UCSD-AML1 (cell line): Measurements from ENCODE around the gene MTMR2.

ENCODE experiments used
- DNase-seq: peaks from one replicate; lab custom pipeline; 2025; ENCODE audit not compliant: unreplicated experiment; lab: John Stamatoyannopoulos, UW

The MTMR2 gene

DNA sequence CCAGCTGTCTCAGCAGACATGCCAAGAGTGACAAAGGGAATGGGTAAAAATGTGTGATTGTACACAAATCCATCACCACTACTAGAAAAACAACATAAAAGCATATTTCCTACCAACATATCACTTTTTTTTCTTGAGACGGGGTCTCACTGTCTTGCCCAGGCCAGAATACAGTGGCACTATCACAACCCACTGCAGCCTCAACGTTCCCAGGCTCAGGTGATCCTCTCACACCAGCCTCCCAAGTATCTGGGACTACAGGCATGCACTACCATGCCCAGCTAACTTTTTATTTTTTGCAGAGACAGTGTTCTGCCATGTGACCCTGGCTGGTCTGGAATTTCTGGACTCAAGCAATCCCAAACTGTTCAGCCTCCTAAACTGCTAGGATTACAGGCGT lies 5.2 kb downstream of the MTMR2 start:
- DNase-seq, result no peak

DNA sequence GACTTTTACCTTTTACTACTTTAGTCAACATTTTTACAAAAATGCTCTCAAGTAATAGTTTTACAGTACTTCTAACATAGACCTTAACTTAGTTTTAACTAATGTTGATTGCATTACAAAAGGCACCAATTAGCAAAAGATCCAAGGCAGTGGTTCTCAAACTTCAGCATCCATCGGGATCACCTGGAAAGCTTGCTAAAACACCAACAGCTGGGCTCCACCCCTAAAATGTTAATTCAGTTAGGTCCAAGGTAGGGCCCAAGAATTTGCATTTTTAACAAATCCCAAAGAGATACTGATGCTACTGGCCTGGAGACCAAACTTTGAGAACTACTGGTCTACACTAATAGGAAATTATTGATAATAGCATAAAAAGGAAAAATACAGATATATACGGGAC lies 5.9 kb downstream of the MTMR2 start:
- no peak for DNase-seq

DNA sequence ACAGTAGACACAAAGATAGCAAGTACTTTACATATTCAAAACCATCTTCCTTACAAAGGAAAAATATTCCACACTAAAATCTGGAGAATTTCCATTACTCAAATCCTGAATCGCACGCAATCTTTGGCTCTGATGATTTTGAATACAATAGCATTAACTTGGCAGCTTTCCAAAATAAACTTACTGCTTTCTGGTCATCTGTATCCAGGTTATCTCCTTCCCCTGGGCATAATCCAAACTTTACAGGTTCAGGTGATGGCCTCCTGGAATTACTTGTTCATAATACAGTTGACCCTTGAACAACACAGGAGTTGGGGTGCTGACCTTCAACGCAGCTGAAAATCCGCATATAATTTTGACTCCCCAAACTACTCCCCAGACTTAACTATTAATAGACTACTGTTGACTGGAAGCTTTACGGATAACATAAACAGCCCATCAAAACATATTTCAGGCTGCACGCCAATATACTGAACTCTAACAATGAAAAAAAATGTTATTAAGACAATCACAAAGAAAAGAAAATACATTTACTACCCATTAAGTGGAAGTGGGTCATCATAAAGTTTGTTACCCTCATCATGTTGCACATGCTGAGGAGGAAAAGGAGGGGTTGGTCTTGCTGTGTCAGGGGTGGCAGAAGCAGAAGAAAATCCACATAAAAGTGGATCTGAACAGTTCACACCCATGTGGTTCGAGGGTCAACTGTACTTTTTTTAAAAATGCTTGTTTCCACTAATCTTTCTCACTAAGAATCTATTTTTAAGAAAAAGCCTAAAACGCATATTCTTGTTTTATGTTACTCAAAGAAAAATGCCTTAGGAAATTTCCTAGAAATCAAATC lies 6.5 kb downstream of the MTMR2 start:
- DNase-seq, result no peak

DNA sequence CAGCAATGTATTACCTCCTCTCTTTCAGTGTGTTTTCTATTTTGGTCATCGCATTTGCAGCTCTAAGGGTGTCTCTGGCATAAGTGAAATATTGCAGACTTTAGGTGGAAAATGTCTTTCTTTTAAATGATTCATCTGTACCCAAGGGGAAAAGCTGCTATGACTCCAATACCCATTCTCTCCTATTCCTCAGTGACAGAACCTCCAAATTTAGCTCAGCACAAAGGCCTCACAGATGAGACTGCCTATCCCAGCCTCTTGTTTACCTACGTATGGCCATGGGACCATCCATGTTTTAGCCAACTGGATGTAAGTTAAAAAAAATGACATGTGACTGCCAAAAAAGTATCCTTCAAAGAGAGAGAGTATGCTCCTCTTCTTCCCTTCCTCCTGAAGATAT lies 7.9 kb downstream of the MTMR2 start:
- no peak for DNase-seq

DNA sequence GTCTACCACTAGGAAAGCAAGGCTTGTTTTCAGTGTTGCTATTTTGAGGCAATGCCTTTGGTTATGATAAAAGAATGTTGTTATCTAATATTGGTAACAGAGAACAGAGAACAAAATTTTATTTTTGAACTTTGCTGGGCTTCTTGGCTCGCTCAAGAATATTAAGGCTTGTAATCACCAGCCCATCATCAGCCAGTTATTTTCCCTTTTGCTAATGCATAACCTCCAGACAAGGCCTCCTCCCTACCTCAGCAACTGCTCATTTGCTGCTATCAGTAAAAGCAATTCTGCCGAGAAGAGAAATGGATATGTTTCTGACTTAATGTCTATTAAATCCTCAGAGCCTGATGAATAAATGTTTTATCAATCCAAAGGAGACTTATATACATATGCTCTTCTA lies 8.9 kb downstream of the MTMR2 start:
- DNase-seq, result no peak

DNA sequence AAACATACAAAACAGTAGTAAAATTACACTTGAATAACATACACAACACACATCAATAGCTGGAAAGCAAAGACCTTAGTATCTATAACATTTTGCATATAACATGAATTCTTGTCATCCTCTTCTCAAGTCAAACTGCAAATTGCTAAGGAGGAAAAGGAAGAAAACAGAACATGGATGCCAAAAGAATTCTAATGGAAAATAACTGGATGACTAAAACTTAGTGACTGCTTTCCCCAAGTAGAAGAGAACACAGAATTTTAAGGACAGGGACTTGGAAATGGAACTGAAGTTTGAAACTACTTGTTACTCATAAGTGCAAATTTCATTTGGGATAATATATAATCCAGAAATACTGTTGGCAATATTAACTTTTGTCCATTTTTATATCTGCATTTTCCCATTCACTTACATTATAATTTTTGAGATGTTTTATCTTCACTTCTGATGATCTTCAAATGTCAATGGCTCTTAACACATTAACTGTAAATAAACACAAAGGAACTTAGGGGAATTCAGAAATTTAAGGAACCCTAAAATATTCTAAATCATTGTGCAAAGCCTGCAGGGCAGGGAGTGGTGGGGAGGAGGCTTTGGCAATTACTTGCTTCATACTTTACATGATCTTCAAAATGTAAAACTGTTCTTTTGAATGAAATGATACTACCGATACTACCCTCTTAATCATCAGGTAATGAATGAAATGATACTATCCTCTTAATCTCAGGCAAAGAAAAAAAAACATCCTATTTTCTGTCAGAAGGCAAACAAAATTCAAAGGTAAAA lies 9.9 kb downstream of the MTMR2 start:
- no peak for DNase-seq

DNA sequence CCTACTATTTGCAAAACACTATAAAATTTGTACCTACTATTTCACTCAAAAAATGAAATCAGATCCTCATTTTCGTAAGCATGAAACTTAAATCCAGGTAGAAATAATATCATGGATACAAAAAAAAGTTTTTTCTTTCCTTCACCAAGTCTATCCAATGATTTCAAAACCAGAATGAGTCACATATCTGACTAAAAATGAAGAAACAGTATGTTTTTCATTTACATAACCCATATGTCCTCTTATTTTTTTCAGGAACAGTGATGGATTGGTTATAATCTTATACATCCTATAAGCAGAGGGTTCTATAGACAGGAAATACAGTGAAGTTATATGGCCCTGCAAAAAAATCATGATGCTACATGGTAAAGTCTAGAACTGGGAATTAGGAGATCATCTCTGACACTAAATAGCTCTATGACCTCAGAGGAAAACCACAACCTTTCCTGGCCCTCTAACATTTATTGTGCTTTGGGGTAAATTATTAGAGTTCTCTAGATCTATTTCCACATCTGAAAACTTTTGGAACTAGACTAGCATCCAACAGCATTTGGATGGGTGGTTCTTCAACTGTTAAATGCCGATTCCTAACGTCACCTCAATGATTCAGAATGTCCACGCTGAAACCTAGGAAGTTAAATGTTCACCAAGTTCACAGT lies 10.9 kb downstream of the MTMR2 start:
- no peak for DNase-seq

DNA sequence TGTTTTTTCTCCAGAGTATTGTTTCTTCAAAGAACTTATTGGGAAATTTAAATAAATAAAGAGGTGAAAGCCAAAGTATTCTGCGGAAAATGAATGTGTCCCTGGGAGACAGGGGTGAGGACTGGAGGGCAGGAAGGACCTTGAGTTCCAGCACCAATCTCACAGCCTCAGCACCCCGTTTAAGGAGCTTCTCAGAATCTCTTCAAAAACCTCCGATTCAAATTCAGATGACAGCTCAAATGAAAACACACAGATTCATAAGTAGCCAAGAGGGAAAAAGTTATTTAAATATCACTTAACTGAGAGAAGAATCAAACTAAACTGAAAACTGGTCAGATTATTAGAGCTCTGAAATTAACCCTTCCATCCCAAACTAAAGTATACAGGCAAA lies 12.5 kb downstream of the MTMR2 start:
- DNase-seq, result no peak

DNA sequence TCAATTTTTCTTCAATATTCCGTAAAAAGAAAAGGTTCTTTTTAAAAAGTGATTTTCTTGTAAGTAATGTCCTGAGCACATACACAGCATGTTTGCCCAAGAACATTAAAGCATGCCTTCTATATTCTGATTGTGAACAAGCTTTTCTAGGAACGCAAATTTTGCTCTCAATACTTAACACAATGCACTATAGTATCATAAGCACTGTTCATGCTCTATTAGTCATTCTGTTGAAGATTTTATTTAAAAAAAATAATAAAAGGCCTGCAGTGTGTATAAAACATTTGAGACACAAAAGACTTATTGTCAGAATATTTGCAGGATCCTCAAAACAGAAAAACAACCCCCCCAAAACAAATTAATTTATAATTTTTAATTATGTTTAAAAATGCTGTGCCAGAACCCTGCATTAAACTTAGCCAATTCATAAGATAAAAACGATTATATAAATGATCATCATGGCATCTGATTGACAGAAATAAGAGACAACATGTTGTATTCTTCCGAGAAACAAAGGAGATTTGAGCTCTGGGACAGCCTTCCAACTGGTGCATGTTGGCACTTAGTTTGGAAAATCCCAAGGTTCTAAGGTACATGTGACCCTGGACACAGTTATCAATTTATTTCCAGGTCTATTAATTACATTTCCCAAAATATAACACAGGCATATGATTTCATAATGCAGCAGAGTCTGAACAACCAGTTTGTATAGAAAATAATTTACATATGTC lies 13.1 kb downstream of the MTMR2 start:
- DNase-seq, result no peak

DNA sequence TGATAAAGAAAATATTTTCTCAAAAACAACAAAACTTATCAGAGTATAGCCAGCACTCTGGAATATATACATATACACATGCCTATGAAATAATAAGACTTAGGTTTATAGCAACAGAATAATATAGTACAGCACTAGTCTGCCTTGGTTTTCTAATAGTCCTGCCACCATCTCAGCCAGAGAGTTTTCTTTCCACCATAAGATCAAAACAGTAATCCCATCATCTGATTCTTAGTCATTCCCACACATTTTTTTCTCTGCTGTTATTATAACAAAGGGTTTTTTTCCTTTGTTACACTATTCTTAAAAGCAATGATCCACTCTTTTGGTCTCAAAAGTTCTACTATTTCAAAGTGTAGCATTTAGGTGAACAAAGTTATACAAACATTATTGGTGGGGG lies 15.1 kb downstream of the MTMR2 start:
- DNase-seq, result no peak

DNA sequence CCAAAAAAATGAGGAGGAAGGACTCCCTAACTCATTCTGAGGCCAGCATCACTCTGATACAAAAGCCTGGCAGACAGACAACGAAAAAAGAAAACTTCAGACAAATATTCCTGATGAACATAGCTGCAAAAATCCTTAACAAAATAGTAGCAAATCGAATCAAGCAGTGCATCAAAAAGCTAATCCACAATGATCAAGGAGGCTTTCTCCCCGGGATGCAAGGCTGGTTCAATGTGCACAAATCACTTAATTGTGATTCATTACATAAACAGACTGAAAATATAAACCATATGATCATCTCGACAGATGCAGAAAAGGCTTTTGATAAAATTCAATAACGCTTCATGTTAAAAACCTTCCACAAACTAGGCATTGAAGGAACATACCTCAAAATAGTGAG lies 16.4 kb downstream of the MTMR2 start:
- no peak for DNase-seq

DNA sequence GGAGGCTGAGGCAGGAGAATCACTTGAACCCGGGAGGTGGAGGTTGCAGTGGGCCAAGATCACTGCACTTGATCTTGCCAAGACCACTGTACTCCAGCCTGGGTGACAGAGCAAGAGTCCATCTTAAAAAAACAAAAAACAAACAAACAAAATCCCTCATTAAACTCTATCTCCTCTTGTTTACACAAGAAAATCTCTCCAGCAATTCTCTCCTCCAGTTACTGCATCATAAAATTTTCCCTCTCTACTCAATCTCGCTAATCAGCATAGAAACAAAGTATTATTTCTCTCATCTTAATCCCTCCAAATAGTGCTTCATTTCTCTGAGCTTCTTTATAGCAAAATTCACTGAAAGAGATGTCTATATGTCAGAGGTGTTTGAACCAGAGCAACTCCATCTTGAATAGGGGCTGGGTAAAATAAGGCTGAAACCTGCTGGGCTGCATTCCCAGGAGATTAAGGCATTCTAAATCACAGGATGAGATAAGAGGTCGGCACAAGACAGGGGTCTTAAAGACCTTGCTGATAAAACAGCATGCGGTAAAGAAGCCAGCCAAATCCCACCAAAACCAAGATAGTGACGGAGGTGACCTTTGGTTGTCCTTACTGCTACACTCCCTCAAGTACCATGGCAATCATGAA lies 19.8 kb downstream of the MTMR2 start:
- DNase-seq, result no peak

DNA sequence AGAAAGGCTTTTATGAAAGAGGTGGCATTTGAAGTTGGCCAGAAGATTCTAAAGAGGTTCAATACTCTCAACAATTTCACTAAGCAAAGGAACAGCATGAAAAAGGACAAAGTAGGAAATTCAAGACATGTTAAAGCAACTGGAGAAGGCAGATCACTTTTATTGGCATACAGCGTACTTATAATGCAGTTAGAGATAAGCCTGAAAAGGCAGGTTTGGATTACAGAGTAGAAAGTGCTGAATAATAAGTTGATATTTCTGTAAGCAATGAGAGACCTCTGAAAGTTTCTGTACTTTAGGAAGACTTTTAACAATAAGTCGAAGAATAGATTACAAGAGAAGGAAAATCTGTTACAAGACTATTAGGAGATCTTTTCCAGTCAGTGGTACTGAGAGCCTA lies 25.1 kb downstream of the MTMR2 start:
- no peak for DNase-seq

DNA sequence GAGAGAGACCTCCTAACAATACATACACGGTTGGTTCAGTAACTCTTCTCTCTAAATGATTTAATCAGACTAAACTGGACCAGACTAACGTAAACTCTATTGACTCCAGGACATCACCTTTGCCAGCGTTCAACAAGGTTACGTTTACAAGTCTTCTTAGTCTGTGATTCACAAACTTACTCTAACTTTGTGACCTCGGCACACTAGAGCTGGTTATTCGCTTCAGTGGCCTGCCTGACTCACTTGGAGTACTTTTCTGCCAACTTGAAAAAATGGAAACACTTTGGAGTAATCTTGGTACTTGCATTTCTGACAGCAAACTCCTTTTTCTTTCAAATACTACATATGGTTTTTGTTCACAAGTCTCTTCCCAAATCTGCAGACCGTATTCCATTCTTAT lies 26.2 kb downstream of the MTMR2 start:
- no peak for DNase-seq

DNA sequence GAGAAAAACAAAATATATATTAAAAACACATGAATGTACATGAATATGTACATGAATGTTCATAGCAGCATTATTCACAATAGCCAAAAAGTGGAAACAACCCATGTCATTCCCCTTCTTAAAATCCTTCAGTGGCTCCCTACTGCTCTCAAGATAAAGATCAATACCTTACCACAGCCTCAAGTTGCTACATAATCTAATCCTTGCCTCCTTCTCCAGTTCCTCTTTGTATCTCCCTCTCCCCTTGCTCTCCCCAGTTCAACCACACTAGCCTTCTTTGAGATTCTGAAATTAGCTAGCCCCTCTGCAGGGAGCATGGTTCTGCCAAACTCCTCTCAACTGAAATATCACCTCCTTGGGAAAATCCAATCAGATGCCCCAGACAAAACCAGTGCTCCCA lies 28.1 kb downstream of the MTMR2 start:
- no peak for DNase-seq

DNA sequence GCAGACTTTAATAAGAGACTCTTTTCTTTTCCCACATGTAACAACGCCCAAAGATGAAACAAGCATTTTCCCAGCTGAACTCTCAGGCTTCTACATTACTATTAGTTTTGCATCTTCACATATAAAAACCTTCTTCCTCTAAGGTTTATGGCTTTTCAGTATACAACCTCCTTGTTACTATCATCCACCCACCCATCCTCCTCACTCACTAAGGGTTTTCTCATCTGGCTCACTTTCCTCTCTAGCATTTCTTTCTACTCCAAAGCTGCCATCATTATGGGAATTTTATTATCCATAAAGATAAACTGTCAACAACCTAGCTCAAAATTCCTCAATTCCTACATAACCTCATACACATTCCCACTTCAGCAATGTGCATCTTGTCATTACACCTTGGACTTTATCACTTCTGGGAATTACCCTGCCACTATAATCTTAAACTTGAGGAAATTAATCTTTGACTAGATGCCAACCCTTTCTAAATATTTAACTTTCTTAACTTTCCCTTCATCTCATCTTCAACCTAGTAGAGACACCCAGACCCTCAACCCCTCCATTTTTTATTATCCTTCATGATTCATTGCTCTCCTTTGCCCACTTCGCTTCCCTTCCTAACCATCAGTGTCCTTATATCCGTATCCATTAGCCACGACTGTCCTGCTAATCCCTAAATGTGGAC lies 30.9 kb downstream of the MTMR2 start:
- no peak for DNase-seq

DNA sequence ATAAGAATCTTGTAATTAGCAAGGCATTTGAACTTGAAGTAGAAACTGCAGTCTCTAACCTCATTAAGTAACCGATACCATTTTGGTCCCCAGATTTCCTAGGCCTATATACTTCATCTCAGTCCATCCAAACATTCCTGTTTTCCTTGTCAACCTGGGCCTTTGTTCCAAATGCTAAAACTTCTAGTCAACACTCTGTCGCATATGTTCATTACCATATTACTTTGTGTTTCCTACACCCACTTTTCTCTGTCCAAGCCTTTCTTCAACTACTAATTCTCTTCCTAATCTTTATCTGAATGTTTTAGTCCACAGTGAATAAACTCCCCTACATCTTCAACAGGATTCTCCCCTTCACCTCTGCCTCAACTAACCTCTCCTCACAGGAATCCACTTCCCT lies 31.4 kb downstream of the MTMR2 start:
- no peak for DNase-seq

DNA sequence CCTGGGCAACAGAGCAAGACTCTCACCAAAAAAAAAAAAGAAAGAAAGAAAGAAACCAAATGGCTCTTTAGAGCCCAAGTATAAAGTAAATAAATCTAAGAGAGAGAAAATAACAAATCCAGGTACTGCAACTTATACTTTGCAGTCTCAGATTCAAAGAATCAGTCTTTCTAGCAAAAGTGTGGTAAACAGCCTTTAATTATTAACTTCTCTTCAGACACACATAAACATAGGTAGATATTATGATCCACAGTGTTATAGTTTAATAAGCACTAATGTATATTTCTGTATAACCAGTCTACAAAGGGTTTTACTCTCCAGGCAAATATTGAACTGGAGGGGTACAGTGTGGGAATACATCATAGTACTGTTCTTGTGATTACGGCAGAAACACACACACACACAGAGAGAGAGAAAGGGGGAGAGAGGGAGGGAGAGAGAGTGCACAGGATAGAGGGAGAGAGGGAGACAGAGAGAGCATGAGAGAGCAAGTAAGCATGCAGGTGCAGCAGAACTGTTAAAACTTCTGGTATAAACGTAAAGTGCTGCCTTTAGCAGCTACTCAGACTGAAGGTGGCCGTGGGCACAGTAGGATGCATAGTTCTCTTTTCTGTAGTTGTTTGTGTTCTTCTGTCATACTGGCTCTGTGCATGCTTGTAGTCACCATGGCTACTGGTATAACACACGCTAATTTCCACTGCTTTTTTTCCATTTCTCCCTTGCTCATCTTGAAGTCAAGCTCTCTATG lies 32.3 kb downstream of the MTMR2 start:
- no peak for DNase-seq

DNA sequence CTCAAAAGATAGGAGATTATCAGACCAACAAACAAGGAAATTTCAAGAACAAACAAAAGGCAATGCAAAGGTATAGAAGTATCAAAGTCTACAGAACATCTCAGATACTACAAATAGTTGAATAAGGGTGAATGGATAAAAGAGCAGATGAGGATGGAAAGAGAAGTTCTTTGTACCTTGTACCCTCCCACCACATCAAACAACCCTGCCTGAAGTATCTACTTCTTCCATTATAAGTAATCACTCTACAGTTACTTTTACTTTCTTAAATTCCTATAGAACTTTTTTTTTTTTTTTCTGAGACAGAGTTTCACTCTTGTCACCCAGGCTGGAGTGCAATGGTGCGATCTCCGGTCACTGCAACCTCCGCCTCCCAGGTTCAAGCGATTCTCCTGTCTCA lies 35.1 kb downstream of the MTMR2 start:
- no peak for DNase-seq

DNA sequence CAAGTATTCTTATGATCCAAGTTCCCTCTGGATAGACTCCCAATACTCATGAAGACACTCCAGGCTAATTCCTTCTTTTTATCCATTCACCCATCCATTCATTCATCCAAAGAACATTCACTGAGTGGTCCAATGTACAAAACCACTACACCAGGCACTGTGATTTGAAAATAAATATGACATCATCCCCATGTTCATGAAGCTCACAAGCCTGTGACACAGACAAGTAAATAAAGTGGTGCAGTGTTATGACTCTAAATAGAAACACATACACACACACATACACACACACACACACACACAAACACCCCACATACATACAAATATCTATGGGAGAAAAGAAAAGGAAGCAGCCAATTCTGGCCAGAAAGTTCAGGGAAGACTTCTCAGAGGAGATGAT lies 35.5 kb downstream of the MTMR2 start:
- no peak for DNase-seq
